GM23248 (cell line): Measurements from ENCODE around the gene SYNE3.

ENCODE experiments used
- EZH2 ChIP-seq: fragments of 200-600 bp; sonication (generic); IDR thresholded peaks from 2 replicates; pipeline ENCODE4 v1.6.1; 2018; ENCODE audit warnings: antibody characterized with exemption, mild to moderate bottlenecking; ENCODE audit not compliant: insufficient read depth, poor library complexity, severe bottlenecking
- EZH2phosphoT487 ChIP-seq: fragments of 200-600 bp; sonication (generic); IDR thresholded peaks from 2 replicates; pipeline ENCODE4 v1.6.1; 2018; ENCODE audit warnings: antibody characterized with exemption, moderate library complexity, mild to moderate bottlenecking, low read depth; ENCODE audit not compliant: insufficient read depth

- no peak for TF ChIP-seq EZH2
- TF ChIP-seq EZH2phosphoT487: no peak
These were observed 19.7 kb upstream of the SYNE3 start for GRCh38 chr14:95536036-95536593.
